Ectodermal cell (in vitro differentiated cells): ENCODE measurements around the gene MSMO1.

Experiments
- H3K27ac ChIP-seq: 2 replicates; pipeline ENCODE4 v1.7.0; 2013; ENCODE audit warnings: mild to moderate bottlenecking, low read depth, low read length; ENCODE audit not compliant: insufficient read depth, poor library complexity, severe bottlenecking
- H3K27me3 ChIP-seq: 2 replicates; pipeline ENCODE4 v1.7.0; 2013; ENCODE audit warnings: mild to moderate bottlenecking, low read length; ENCODE audit not compliant: insufficient read depth, control insufficient read depth, poor library complexity, severe bottlenecking
- H3K36me3 ChIP-seq: one replicate; pipeline ENCODE4 v1.7.0; 2013; ENCODE audit warnings: low read length; ENCODE audit not compliant: control insufficient read depth, insufficient read depth
- H3K4me1 ChIP-seq: one replicate; pipeline ENCODE4 v1.7.0; 2013; ENCODE audit warnings: low read length; ENCODE audit not compliant: control insufficient read depth, insufficient read depth
- H3K4me3 ChIP-seq: 2 replicates; pipeline ENCODE4 v1.7.0; 2013; ENCODE audit warnings: low read depth, low read length, control low read depth; ENCODE audit not compliant: insufficient read depth
- H3K9me3 ChIP-seq: 2 replicates; pipeline ENCODE4 v1.7.0; 2013; ENCODE audit warnings: mild to moderate bottlenecking, low read length, moderate library complexity; ENCODE audit not compliant: control insufficient read depth
- WGBS, 2 experiments: methylation state at CpG; one replicate each; pipeline ENCODE4 v1.1.7; 2013; ENCODE audit warnings: missing lambda C conversion rate in 2 of 2; 5-methylcytosine and 5-hydroxymethylcytosine counted together

Gene MSMO1

GRCh38 chr4:165384598-165384997 is 57.1 kb downstream of the MSMO1 start:
- peaks cover 37% of the 10 kb centered on the region for H3K4me1 ChIP-seq
- H3K27ac ChIP-seq, result no peak overlapping the region
- WGBS, 2 experiments, result 90 to 100% methylated on average over 1 of the region's 1 CpG
- H3K27me3 ChIP-seq, result peaks cover 9% of the 10 kb centered on the region
- H3K36me3 ChIP-seq, result no peaks in the 10 kb centered on the region
- H3K9me3 ChIP-seq, result no peaks in the 10 kb centered on the region
- H3K4me3 ChIP-seq, result no peak overlapping the region

- H3K4me1 ChIP-seq, result peaks cover 34% of the 10 kb centered on the region
- peaks cover 3% of the 10 kb centered on the region for H3K27me3 ChIP-seq
- H3K36me3 ChIP-seq, result no peaks in the 10 kb centered on the region
- H3K4me3 ChIP-seq, result no peak overlapping the region
- H3K9me3 ChIP-seq, result no peaks in the 10 kb centered on the region
- no peak overlapping the region for H3K27ac ChIP-seq
- 91 to 99% methylated on average over 3 to 4 of the region's 4 CpGs for WGBS, 2 experiments
Observed at GRCh38 chr4:165385126-165385525, 57.7 kb downstream of the MSMO1 start.

- H3K27me3 ChIP-seq, result no peaks in the 10 kb centered on the region
- peaks cover 28% of the 10 kb centered on the region for H3K4me1 ChIP-seq
- WGBS, 2 experiments, result 100% methylated on average over 1 of the region's 1 CpG
- no peak overlapping the region for H3K4me3 ChIP-seq
- H3K36me3 ChIP-seq, result no peaks in the 10 kb centered on the region
- H3K27ac ChIP-seq, result no peak overlapping the region
- H3K9me3 ChIP-seq, result no peaks in the 10 kb centered on the region
Observed at GRCh38 chr4:165386328-165386727, 58.9 kb downstream of the MSMO1 start.

DNA sequence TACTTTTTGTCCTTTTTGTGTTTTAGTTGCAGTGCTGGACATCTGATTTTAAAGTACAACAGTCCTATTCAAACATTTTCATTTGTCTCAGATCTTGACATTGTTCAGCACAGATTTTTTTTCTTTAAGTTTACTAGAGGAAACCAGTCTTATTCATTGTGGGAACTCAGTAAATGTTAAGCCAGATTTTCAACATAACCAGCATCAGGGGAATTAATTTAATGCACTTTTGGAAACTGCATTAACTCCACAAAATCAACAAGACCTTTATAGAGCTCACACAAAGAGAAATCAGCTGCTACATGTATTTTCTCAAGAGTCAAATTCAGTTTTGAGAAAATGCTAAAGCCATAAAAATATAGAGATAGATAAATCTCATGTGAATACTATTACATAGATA is 61.3 kb downstream of the MSMO1 start:
- peaks cover 9% of the 10 kb centered on the region for H3K4me1 ChIP-seq
- no peak overlapping the region for H3K27ac ChIP-seq
- no peak overlapping the region for H3K4me3 ChIP-seq
- H3K36me3 ChIP-seq, result no peaks in the 10 kb centered on the region
- H3K9me3 ChIP-seq, result no peaks in the 10 kb centered on the region
- no peaks in the 10 kb centered on the region for H3K27me3 ChIP-seq
